Right cardiac atrium (tissue), 5 donors: ENCODE measurements around the gene GSKIP. TPM values are rescaled to one million over a fixed set of nuclear protein-coding genes. Genes with fewer than 3 reads are reported as not detected.
"Not testable (repeated sequence)": the region's sequence is repeated elsewhere in the genome, so short reads cannot be mapped to it uniquely, and the experiment has no call there.

Experiments
- ATAC-seq, 2 donors: fragments of 200-7000 bp; cut with Tn5 transposase; one replicate each; pipeline versions ENCODE4 v1.8.0 to v1.9.1; 2020; ENCODE audit warnings: moderate library complexity in 2 of 2, mild to moderate bottlenecking in 1 of 2
- DNase-seq, 3 donors: peaks; one replicate each; pipeline ENCODE4 v3.0.0-alpha.2; 2020
- H3K27ac ChIP-seq: one replicate; pipeline ENCODE4 v1.5.1; 2013; ENCODE audit warnings: mild to moderate bottlenecking, low read length, control low read depth, moderate library complexity
- H3K27me3 ChIP-seq: one replicate; pipeline ENCODE4 v1.6.1; 2013; ENCODE audit not compliant: control insufficient read depth, insufficient read depth
- H3K4me1 ChIP-seq: one replicate; pipeline ENCODE4 v1.6.1; 2013; ENCODE audit warnings: low read length; ENCODE audit not compliant: control insufficient read depth, insufficient read depth
- H3K4me3 ChIP-seq: one replicate; pipeline ENCODE4 v1.5.1; 2013; ENCODE audit warnings: low read length, control low read depth
- H3K9me3 ChIP-seq: one replicate; pipeline ENCODE4 v1.6.1; 2013; ENCODE audit warnings: low read length; ENCODE audit not compliant: control insufficient read depth
- WGBS: extraction: QIAGEN DNeasy Blood & Tissue Kit; methylation state at CpG from one replicate; pipeline ENCODE4 v1.1.7; 2013; 5-methylcytosine and 5-hydroxymethylcytosine counted together
- intact Hi-C, 4 donors: fragments of 100-400 bp; cut with DNase I; formaldehyde crosslinking; loops; one replicate each; pipeline versions ENCODE4 v1.11.0 to v1.14.0; 2022 to 2023
- long read RNA-seq, 4 donors: library from polyadenylated mRNA; unstranded; transcript quantifications; one replicate each; pipeline ENCODE4 v2.0.0, GENCODE V29; 2020 to 2021
- polyA plus RNA-seq: library from polyadenylated mRNA; stranded (reverse); fragments of 200-250 nt; gene quantifications from one replicate; pipeline ENCODE4 v1.2.3, GENCODE V29; 2013
- total RNA-seq, 4 donors: library from RNA; stranded (reverse); fragmentation: NEBNext Ultra II Directional; extraction: Animal tissue kit (Norgen Biotek cat#: 25700); gene quantifications; one replicate each; pipeline ENCODE4 v1.2.1, GENCODE V29; 2021
- donor health status: healthy with polysubstance abuse.
- donor health status: DM: no; HTN: yes; CAD: no.
- donor health status: DM: no; HTN: no; CAD: no.
- donor health status: DM: no; HTN: yes; CAD: no; lungs with severe emphysema.
- donor health status: DM: yes; HTN: yes; CAD: no.

Gene GSKIP, protein sequence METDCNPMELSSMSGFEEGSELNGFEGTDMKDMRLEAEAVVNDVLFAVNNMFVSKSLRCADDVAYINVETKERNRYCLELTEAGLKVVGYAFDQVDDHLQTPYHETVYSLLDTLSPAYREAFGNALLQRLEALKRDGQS
- 10 to 100 TPM; 10.1 to 14.9 (median 12.8) TPM for total RNA-seq
- 6.5 TPM for polyA plus RNA-seq
- long read RNA-seq, donor 1, transcript GSKIP-203 (4 exons, 760 nt), result major isoform, 12 of 17 reads
- long read RNA-seq, donor 1, partial matches to known transcripts, result 0 of 17 reads
- long read RNA-seq, donor 1, other reads (novel, unspliced or antisense), result 1 of 17 reads
- long read RNA-seq, donor 2, transcript GSKIP-205 (4 exons, 2,218 nt), result major isoform, 10 of 11 reads
- long read RNA-seq, donor 2, partial matches to known transcripts, result 1 of 11 reads
- long read RNA-seq, donor 2, other reads (novel, unspliced or antisense), result 0 of 11 reads
- long read RNA-seq, donor 3, transcript GSKIP-205 (4 exons, 2,218 nt), result major isoform, 46 of 57 reads
- long read RNA-seq, donor 3, partial matches to known transcripts, result 3 of 57 reads
- long read RNA-seq, donor 3, other reads (novel, unspliced or antisense), result 3 of 57 reads
- long read RNA-seq, donor 4, transcript GSKIP-205 (4 exons, 2,218 nt), result major isoform, 10 of 10 reads
- long read RNA-seq, donor 4, partial matches to known transcripts, result 0 of 10 reads
- long read RNA-seq, donor 4, other reads (novel, unspliced or antisense), result 0 of 10 reads

GRCh38 chr14:96362965-96363750 lies at the start of gene GSKIP, which contains the start of gene ATG2B:
Gene GSKIP, plus strand, starts transcription at chr14:96363526. Its CDS starts 18,722 bp downstream, at chr14:96382248.
Gene ATG2B, minus strand, starts transcription at chr14:96363341. Its CDS starts 365 bp downstream, at chr14:96362976.
- ATAC-seq (peak; percentile 99), DNase-seq (peak; percentile 94 to 98 (median 97))
- Histone ChIP-seq H3K9me3 (no peaks in the 10 kb centered on the region), H3K4me3 (peak within 1 kb of the TSS; percentile 95), H3K4me1 (peaks cover 5% of the 10 kb centered on the region), H3K27ac (peak within 1 kb of the TSS; percentile 89), H3K27me3 (no peaks in the 10 kb centered on the region)
- intact Hi-C loops, result no loop called here
- under 1% methylated on average over 92 of the region's 92 CpGs for WGBS

- no peak for DNase-seq
- Histone ChIP-seq H3K27ac (no peak overlapping the region), H3K4me1 (no peaks in the 10 kb centered on the region), H3K9me3 (no peaks in the 10 kb centered on the region), H3K27me3 (no peaks in the 10 kb centered on the region), H3K4me3 (no peak overlapping the region)
- WGBS, result 95% methylated on average over 3 of the region's 3 CpGs
- intact Hi-C loops, result no loop called here
- no peak for ATAC-seq
Measured at GRCh38 chr14:96316087-96316486, 47.2 kb upstream of the GSKIP start.

DNA sequence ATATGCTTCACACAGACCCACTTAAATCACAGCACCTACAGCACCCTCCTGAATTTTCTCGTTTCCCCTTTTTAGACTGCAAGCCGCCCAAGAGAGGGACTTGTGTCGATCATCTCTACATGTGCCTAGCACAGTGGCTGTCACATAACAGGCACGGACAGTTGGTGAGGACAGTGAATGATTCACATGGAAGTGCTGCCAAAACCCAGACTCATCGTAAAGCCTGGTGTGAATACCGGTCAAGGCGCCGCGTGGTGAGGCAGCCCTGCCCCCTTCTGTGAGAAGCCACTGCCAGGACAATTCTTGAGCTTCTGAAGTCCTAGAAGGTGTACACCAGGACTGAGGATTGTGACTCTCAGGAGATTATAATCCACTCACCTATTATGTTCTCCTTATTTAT lies 44.5 kb upstream of the GSKIP start:
- ATAC-seq (no peak), DNase-seq (no peak)
- intact Hi-C loops, result no loop called here
- no peaks in the 10 kb centered on the region for H3K27me3 ChIP-seq
- H3K9me3 ChIP-seq, result no peaks in the 10 kb centered on the region
- H3K27ac ChIP-seq, result no peak overlapping the region
- H3K4me3 ChIP-seq, result no peak overlapping the region
- H3K4me1 ChIP-seq, result no peaks in the 10 kb centered on the region
- WGBS, result 88% methylated on average over 9 of the region's 9 CpGs

DNA sequence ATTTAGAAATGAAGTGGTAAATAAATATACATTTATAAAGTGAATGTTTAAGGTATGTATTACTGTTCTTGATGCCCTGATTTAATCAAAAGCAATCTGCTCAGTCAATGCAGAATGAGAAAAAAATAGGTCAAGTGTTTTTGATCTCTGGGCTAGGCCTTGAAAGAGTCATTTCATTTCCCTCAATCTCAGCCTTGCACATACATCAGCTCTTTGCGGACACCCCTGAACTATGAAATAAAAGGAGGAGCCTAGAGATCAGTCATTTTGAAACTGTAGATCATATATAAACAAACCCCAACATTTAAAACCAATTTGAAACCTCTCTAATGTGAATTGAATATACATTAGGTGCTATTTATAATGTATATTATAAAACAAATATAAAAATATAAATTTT lies 42.7 kb upstream of the GSKIP start:
- no peak for ATAC-seq
- no peaks in the 10 kb centered on the region for H3K4me1 ChIP-seq
- no peaks in the 10 kb centered on the region for H3K27me3 ChIP-seq
- H3K4me3 ChIP-seq, result no peak overlapping the region
- no peak for DNase-seq
- H3K9me3 ChIP-seq, result no peaks in the 10 kb centered on the region
- WGBS, result 97% methylated on average over 1 of the region's 1 CpG
- intact Hi-C loops, result no loop called here
- H3K27ac ChIP-seq, result no peak overlapping the region

DNA sequence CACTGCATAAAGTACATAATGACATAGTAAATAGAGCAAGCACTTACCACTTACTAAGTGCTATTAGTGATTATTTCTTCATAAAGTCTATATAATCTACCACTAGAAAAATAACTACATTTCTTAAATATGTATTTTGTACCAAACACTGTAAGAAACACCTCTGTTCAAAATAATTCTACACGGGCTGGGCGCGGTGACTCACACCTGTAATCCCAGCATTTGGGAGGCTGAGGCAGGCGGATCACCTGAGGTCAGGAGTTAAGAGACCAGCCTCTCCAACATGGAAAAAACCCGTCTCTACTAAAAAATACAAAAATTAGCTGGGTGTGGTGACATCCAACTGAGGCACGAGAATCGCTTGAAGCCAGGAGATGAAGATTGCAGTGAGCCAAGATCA lies 39.1 kb upstream of the GSKIP start:
- Histone ChIP-seq H3K4me1 (no peaks in the 10 kb centered on the region), H3K27me3 (no peaks in the 10 kb centered on the region), H3K4me3 (no peak overlapping the region), H3K9me3 (no peaks in the 10 kb centered on the region), H3K27ac (no peak overlapping the region)
- ATAC-seq, result no peak
- 95% methylated on average over 7 of the region's 7 CpGs for WGBS
- DNase-seq, result no peak
- intact Hi-C loops, result no loop called here

GRCh38 chr14:96338551-96338950 lies 24.8 kb upstream of the GSKIP start:
- Histone ChIP-seq H3K4me3 (no peak overlapping the region), H3K27ac (no peak overlapping the region), H3K9me3 (no peaks in the 10 kb centered on the region), H3K27me3 (no peaks in the 10 kb centered on the region), H3K4me1 (no peaks in the 10 kb centered on the region)
- no peak for DNase-seq
- 100% methylated on average over 1 of the region's 1 CpG for WGBS
- intact Hi-C loops, result no loop called here
- no peak for ATAC-seq

GRCh38 chr14:96341323-96341722 lies 22.0 kb upstream of the GSKIP start:
- intact Hi-C loops, result loop anchor here in 1 of 4 donors (10.0 kb wide), 1 partner anchor 47 kb away; no protein-coding TSS in a partner anchor

DNA sequence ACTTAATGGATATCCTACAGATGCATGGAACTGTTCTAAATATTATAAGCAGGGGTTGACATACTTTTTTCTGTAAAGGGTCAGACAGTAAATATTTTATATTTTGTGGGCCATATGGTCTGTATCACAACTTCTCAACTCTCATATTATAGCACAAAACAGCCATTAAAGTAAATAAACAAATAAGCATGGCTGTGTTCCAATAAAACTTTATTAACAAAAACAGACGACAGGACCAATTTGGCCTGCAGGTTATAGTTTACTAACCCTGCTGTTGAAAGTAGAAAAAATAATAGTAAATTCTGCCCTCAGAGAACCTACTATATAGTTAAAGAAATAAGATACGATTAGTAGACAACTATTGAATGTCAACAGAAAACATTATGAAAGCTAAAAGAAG lies 17.7 kb upstream of the GSKIP start:
- no peaks in the 10 kb centered on the region for H3K27me3 ChIP-seq
- DNase-seq, result no peak
- no peaks in the 10 kb centered on the region for H3K4me1 ChIP-seq
- no peak for ATAC-seq
- intact Hi-C loops, result loop anchor here in 1 of 4 donors (10.0 kb wide), 1 partner anchor 51 kb away; no protein-coding TSS in a partner anchor
- no peak overlapping the region for H3K4me3 ChIP-seq
- H3K9me3 ChIP-seq, result no peaks in the 10 kb centered on the region
- WGBS, result 92% methylated on average over 2 of the region's 2 CpGs
- H3K27ac ChIP-seq, result no peak overlapping the region

More at GRCh38 chr14:96341323-96341722, 22.0 kb upstream of the GSKIP start:
- WGBS, result 78% methylated on average over 3 of the region's 3 CpGs
- Histone ChIP-seq H3K9me3 (no peaks in the 10 kb centered on the region), H3K27ac (no peak overlapping the region), H3K4me1 (no peaks in the 10 kb centered on the region), H3K27me3 (no peaks in the 10 kb centered on the region), H3K4me3 (no peak overlapping the region)
- DNase-seq (no peak), ATAC-seq (no peak)

DNA sequence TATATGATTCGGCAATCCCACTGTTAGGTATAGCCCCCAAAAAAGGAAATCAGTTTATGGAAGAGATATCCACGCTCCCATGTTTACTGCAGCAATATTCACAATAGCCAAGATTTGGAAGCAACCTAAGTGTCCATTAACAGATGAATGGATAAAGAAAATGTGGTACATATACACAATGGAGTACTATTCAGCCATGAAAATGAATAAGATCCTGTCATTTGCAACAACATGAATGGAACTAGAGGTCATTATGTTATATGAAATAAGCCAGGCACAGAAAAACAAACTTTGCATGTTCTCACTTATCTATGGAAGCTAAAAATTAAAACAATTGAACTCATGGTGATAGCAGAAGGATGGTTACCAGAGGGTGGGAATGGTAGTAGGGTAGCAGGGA lies 15.4 kb upstream of the GSKIP start:
- not testable (repeated sequence) for H3K9me3 ChIP-seq, ATAC-seq, H3K4me3 ChIP-seq, H3K27me3 ChIP-seq, H3K4me1 ChIP-seq, H3K27ac ChIP-seq, DNase-seq
- WGBS, result 100% methylated on average over 2 of the region's 2 CpGs
- intact Hi-C loops, result loop anchor here in 1 of 4 donors (10.0 kb wide), 1 partner anchor 53 kb away; no protein-coding TSS in a partner anchor

- intact Hi-C loops, result loop anchor here in 1 of 4 donors (10.0 kb wide), 1 partner anchor 55 kb away; no protein-coding TSS in a partner anchor
- DNase-seq (no peak), ATAC-seq (peak; percentile 31 to 35)
- no peaks in the 10 kb centered on the region for H3K4me1 ChIP-seq
- H3K4me3 ChIP-seq, result no peak overlapping the region
- no peak overlapping the region for H3K27ac ChIP-seq
- no peaks in the 10 kb centered on the region for H3K9me3 ChIP-seq
- WGBS, result 91% methylated on average over 7 of the region's 7 CpGs
- H3K27me3 ChIP-seq, result no peaks in the 10 kb centered on the region
Measured at GRCh38 chr14:96349286-96350075, 13.8 kb upstream of the GSKIP start.
